ENCODE measurements around the gene MT3.

MT3 gene

GRCh38 chr16:56589141-56590039 lies at the start of gene MT3:
Gene MT3, plus strand, starts transcription at chr16:56589528. Its CDS starts 63 bp downstream, at chr16:56589591.
- no peak for DNase-seq (ENCODE audit: low read depth in 1 of 2, low spot score in 1 of 2)

- DNase-seq (ENCODE audit: low read depth in 1 of 2, low spot score in 1 of 2), result no peak
These were observed 49.7 kb upstream of the MT3 start for GRCh38 chr16:56539656-56540055.

- no peak for DNase-seq (ENCODE audit: low read depth in 1 of 2, low spot score in 1 of 2)
These were observed 47.3 kb upstream of the MT3 start for GRCh38 chr16:56542039-56542438.

- DNase-seq (ENCODE audit: low read depth in 1 of 2, low spot score in 1 of 2), result no peak
These were observed 42.0 kb upstream of the MT3 start for GRCh38 chr16:56547120-56547948.

- no peak for DNase-seq (ENCODE audit: low read depth in 1 of 2, low spot score in 1 of 2)
These were observed 41.3 kb upstream of the MT3 start for GRCh38 chr16:56547949-56548567.

- DNase-seq (ENCODE audit: low read depth in 1 of 2, low spot score in 1 of 2), result no peak
These were observed 40.2 kb upstream of the MT3 start for GRCh38 chr16:56549161-56549560.

- DNase-seq (ENCODE audit: low read depth in 1 of 2, low spot score in 1 of 2), result no peak
These were observed 39.5 kb upstream of the MT3 start for GRCh38 chr16:56549744-56550385.

GRCh38 chr16:56551796-56552738 lies 37.3 kb upstream of the MT3 start:
- DNase-seq (ENCODE audit: low read depth in 1 of 2, low spot score in 1 of 2), result no peak

GRCh38 chr16:56554441-56554840 lies 34.9 kb upstream of the MT3 start:
- no peak for DNase-seq (ENCODE audit: low read depth in 1 of 2, low spot score in 1 of 2)

- DNase-seq (ENCODE audit: low read depth in 1 of 2, low spot score in 1 of 2), result no peak
These were observed 31.1 kb upstream of the MT3 start for GRCh38 chr16:56558024-56558747.

- DNase-seq (ENCODE audit: low read depth in 1 of 2, low spot score in 1 of 2), result no peak
These were observed 30.2 kb upstream of the MT3 start for GRCh38 chr16:56559109-56559508.

GRCh38 chr16:56560447-56560846 lies 28.9 kb upstream of the MT3 start:
- DNase-seq (ENCODE audit: low read depth in 1 of 2, low spot score in 1 of 2), result no peak

GRCh38 chr16:56561126-56561525 lies 28.2 kb upstream of the MT3 start:
- no peak for DNase-seq (ENCODE audit: low read depth in 1 of 2, low spot score in 1 of 2)

- DNase-seq (ENCODE audit: low read depth in 1 of 2, low spot score in 1 of 2), result no peak
These were observed 24.4 kb upstream of the MT3 start, which contains the start of gene MT4 for GRCh38 chr16:56564793-56565477. Gene MT4, plus strand, starts transcription at chr16:56565073. Its CDS starts 56 bp downstream, at chr16:56565129.

GRCh38 chr16:56569971-56570370 lies 19.4 kb upstream of the MT3 start:
- DNase-seq (ENCODE audit: low read depth in 1 of 2, low spot score in 1 of 2), result no peak

GRCh38 chr16:56571525-56571924 lies 17.8 kb upstream of the MT3 start:
- no peak for DNase-seq (ENCODE audit: low read depth in 1 of 2, low spot score in 1 of 2)

- no peak for DNase-seq (ENCODE audit: low read depth in 1 of 2, low spot score in 1 of 2)
These were observed 14.7 kb upstream of the MT3 start for GRCh38 chr16:56574625-56575024.

- peak; percentile 81 to 82 for DNase-seq (ENCODE audit: low read depth in 1 of 2, low spot score in 1 of 2)
These were observed 12.6 kb upstream of the MT3 start for GRCh38 chr16:56576585-56577299.

Data from stimulated activated CD4-positive, alpha-beta T cell treated with anti-CD3 and anti-CD28 coated beads, Interleukin-15, amount 100 ng/mL, for 1 hour (primary cell).